Chondrocyte (in vitro differentiated cells): Measurements from ENCODE around the gene PTPRG. TPM values are rescaled to one million over a fixed set of nuclear protein-coding genes. Genes with fewer than 3 reads are reported as not detected.

Experiments
- DNase-seq: peaks from one replicate; pipeline ENCODE4 v3.0.0; 2021; ENCODE audit warnings: mixed read lengths, low spot score
- H3K27ac Mint-ChIP-seq: one replicate; pipeline ENCODE4 v1.8.0; 2021; ENCODE audit warnings: mild to moderate bottlenecking, moderate library complexity, mixed read lengths; ENCODE audit not compliant: unreplicated experiment
- H3K27me3 Mint-ChIP-seq: 2 replicates; pipeline ENCODE4 v1.8.0; 2021; ENCODE audit warnings: low read depth, mixed read lengths
- H3K36me3 Mint-ChIP-seq: 2 replicates; pipeline ENCODE4 v1.8.0; 2021; ENCODE audit warnings: low read depth, mixed read lengths
- H3K4me1 Mint-ChIP-seq: 2 replicates; pipeline ENCODE4 v1.8.0; 2021; ENCODE audit warnings: low read depth, mild to moderate bottlenecking, mixed read lengths
- H3K4me3 Mint-ChIP-seq: one replicate; pipeline ENCODE4 v1.8.0; 2021; ENCODE audit warnings: mild to moderate bottlenecking, moderate library complexity, mixed read lengths; ENCODE audit not compliant: unreplicated experiment
- H3K9me3 Mint-ChIP-seq: 2 replicates; pipeline ENCODE4 v1.8.0; 2021; ENCODE audit warnings: low read depth, mixed read lengths
- CTCF ChIP-seq: fragments of 200-600 bp; sonication (generic); IDR thresholded peaks from 2 replicates; pipeline ENCODE4 v1.5.0; 2021; ENCODE audit warnings: antibody characterized with exemption, mild to moderate bottlenecking, moderate library complexity
- total RNA-seq: library from RNA; stranded (reverse); gene quantifications from 3 replicates; pipeline ENCODE4 v1.2.1, GENCODE V29; 2021

PTPRG gene
- total RNA-seq, 1 donor from 2014 or later = 45.5 TPM

- Mint-ChIP-seq H3K4me3 (no peak overlapping the region), H3K27ac (no peak overlapping the region), H3K4me1 (no peaks in the 10 kb centered on the region), H3K9me3 (no peaks in the 10 kb centered on the region), H3K27me3 (no peaks in the 10 kb centered on the region), H3K36me3 (no peaks in the 10 kb centered on the region)
- no peak for TF ChIP-seq CTCF
- no peak for DNase-seq
Measured at GRCh38 chr3:62095756-62096155, 534.4 kb downstream of the PTPRG start.

GRCh38 chr3:62096521-62096920, 535.1 kb downstream of the PTPRG start:
- Mint-ChIP-seq H3K27ac (no peak overlapping the region), H3K9me3 (no peaks in the 10 kb centered on the region), H3K4me1 (no peaks in the 10 kb centered on the region), H3K36me3 (no peaks in the 10 kb centered on the region), H3K4me3 (no peak overlapping the region), H3K27me3 (no peaks in the 10 kb centered on the region)
- TF ChIP-seq CTCF = no peak
- DNase-seq = no peak

- no peak for TF ChIP-seq CTCF
- no peak overlapping the region for H3K4me3 Mint-ChIP-seq
- DNase-seq = no peak
- no peaks in the 10 kb centered on the region for H3K9me3 Mint-ChIP-seq
- H3K4me1 Mint-ChIP-seq = no peaks in the 10 kb centered on the region
- H3K27me3 Mint-ChIP-seq = no peaks in the 10 kb centered on the region
- H3K36me3 Mint-ChIP-seq = no peaks in the 10 kb centered on the region
- no peak overlapping the region for H3K27ac Mint-ChIP-seq
Measured at GRCh38 chr3:62097121-62097520, 535.8 kb downstream of the PTPRG start.

- DNase-seq = no peak
- H3K27ac Mint-ChIP-seq = no peak overlapping the region
- H3K4me1 Mint-ChIP-seq = no peaks in the 10 kb centered on the region
- no peaks in the 10 kb centered on the region for H3K9me3 Mint-ChIP-seq
- H3K4me3 Mint-ChIP-seq = no peak overlapping the region
- TF ChIP-seq CTCF = no peak
- no peaks in the 10 kb centered on the region for H3K27me3 Mint-ChIP-seq
- H3K36me3 Mint-ChIP-seq = no peaks in the 10 kb centered on the region
Measured at GRCh38 chr3:62098646-62099365, 537.4 kb downstream of the PTPRG start.

- H3K36me3 Mint-ChIP-seq = no peaks in the 10 kb centered on the region
- no peaks in the 10 kb centered on the region for H3K27me3 Mint-ChIP-seq
- no peaks in the 10 kb centered on the region for H3K9me3 Mint-ChIP-seq
- no peak overlapping the region for H3K27ac Mint-ChIP-seq
- no peak for TF ChIP-seq CTCF
- no peak for DNase-seq
- H3K4me3 Mint-ChIP-seq = no peak overlapping the region
- no peaks in the 10 kb centered on the region for H3K4me1 Mint-ChIP-seq
Measured at GRCh38 chr3:62100282-62100989, 539.1 kb downstream of the PTPRG start.
